Smooth muscle cell (in vitro differentiated cells): ENCODE data around the gene MYOZ3. TPM values are rescaled to one million over a fixed set of nuclear protein-coding genes. Genes with fewer than 3 reads are reported as not detected.

ENCODE experiments used
- DNase-seq: peaks from one replicate; lab custom pipeline; 2025; ENCODE audit not compliant: unreplicated experiment; lab: John Stamatoyannopoulos, UW
- H2AFZ ChIP-seq: fragments of 200-600 bp; sonication (generic); 2 replicates; pipeline ENCODE4 v1.6.0; 2016; ENCODE audit warnings: antibody characterized with exemption, low read depth, mild to moderate bottlenecking
- H3F3A ChIP-seq: fragments of 200-600 bp; sonication (generic); 2 replicates; pipeline ENCODE4 v1.6.0; 2017; ENCODE audit warnings: antibody characterized with exemption, low read depth
- H3K27ac ChIP-seq: fragments of 200-600 bp; sonication (generic); 2 replicates; pipeline ENCODE4 v1.5.1; 2016; ENCODE audit warnings: low read depth, mild to moderate bottlenecking
- H3K27me3 ChIP-seq: fragments of 200-600 bp; sonication (generic); 2 replicates; pipeline ENCODE4 v1.6.1; 2016; ENCODE audit warnings: low read depth, mild to moderate bottlenecking
- H3K36me3 ChIP-seq: fragments of 200-600 bp; sonication (generic); 2 replicates; pipeline ENCODE4 v1.5.1; 2016; ENCODE audit warnings: low read depth
- H3K4me1 ChIP-seq: fragments of 200-600 bp; sonication (generic); 2 replicates; pipeline ENCODE4 v1.5.1; 2016; ENCODE audit warnings: low read depth
- H3K4me2 ChIP-seq: fragments of 200-600 bp; sonication (generic); 2 replicates; pipeline ENCODE4 v1.6.0; 2016; ENCODE audit warnings: mild to moderate bottlenecking
- H3K4me3 ChIP-seq: fragments of 200-600 bp; sonication (generic); 2 replicates; pipeline ENCODE4 v1.5.1; 2016; ENCODE audit warnings: mild to moderate bottlenecking
- H3K79me2 ChIP-seq: fragments of 200-600 bp; sonication (generic); 2 replicates; pipeline ENCODE4 v1.6.0; 2016; ENCODE audit warnings: low read depth, mild to moderate bottlenecking
- H3K9ac ChIP-seq: fragments of 200-600 bp; sonication (generic); 2 replicates; pipeline ENCODE4 v1.6.0; 2016; ENCODE audit warnings: low read depth
- H3K9me3 ChIP-seq: fragments of 200-600 bp; sonication (generic); replicated peaks from 2 replicates; pipeline ENCODE4 v1.5.1; 2016; ENCODE audit warnings: low read depth
- H4K20me1 ChIP-seq: fragments of 200-600 bp; sonication (generic); 2 replicates; pipeline ENCODE4 v1.6.0; 2016; ENCODE audit warnings: low read depth
- WGBS: methylation state at CpG from one replicate; pipeline ENCODE4 v1.1.7; 2016; ENCODE audit warnings: low lambda C conversion rate; 5-methylcytosine and 5-hydroxymethylcytosine counted together
- polyA plus RNA-seq: library from polyadenylated mRNA; unstranded; fragments of >200 nt; fragmentation: Nextera tagmentation; extraction: Ambion mirVana; gene quantifications from 2 replicates; pipeline ENCODE4 v1.2.1, GENCODE V29; 2016
- total RNA-seq: library from RNA; depleted of rRNA; stranded (reverse); fragments of >200 nt; gene quantifications from 2 replicates; pipeline ENCODE4 v1.2.3, GENCODE V29; 2014
- TF ChIP-seq, protein P1 (sequence below): fragments of 200-600 bp; sonication (generic); IDR thresholded peaks from 2 replicates; pipeline ENCODE4 v1.5.1; 2017; ENCODE audit warnings: borderline replicate concordance, mild to moderate bottlenecking, antibody characterized with exemption; ENCODE audit not compliant: insufficient read depth, poor library complexity, severe bottlenecking

The MYOZ3 gene, protein sequence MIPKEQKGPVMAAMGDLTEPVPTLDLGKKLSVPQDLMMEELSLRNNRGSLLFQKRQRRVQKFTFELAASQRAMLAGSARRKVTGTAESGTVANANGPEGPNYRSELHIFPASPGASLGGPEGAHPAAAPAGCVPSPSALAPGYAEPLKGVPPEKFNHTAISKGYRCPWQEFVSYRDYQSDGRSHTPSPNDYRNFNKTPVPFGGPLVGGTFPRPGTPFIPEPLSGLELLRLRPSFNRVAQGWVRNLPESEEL
- 6.4 and 8.2 TPM in 2 replicates for total RNA-seq
- polyA plus RNA-seq, result 7.9 and 12.2 TPM in 2 replicates

- Histone ChIP-seq H3K27me3 (no peaks in the 10 kb centered on the region), H3F3A (peaks cover 1% of the 10 kb centered on the region), H3K4me1 (peaks cover 11% of the 10 kb centered on the region), H3K9ac (no peak within 1 kb of the TSS), H3K36me3 (no peaks in the 10 kb centered on the region), H3K4me2 (peak within 1 kb of the TSS; percentile 55), H3K9me3 (no peaks in the 10 kb centered on the region), H2AFZ (no peak within 1 kb of the TSS), H4K20me1 (peaks cover 3% of the 10 kb centered on the region), H3K4me3 (no peak within 1 kb of the TSS), H3K27ac (peak within 1 kb of the TSS; percentile 71), H3K79me2 (no peaks in the 10 kb centered on the region)
- TF ChIP-seq, protein P1, sequence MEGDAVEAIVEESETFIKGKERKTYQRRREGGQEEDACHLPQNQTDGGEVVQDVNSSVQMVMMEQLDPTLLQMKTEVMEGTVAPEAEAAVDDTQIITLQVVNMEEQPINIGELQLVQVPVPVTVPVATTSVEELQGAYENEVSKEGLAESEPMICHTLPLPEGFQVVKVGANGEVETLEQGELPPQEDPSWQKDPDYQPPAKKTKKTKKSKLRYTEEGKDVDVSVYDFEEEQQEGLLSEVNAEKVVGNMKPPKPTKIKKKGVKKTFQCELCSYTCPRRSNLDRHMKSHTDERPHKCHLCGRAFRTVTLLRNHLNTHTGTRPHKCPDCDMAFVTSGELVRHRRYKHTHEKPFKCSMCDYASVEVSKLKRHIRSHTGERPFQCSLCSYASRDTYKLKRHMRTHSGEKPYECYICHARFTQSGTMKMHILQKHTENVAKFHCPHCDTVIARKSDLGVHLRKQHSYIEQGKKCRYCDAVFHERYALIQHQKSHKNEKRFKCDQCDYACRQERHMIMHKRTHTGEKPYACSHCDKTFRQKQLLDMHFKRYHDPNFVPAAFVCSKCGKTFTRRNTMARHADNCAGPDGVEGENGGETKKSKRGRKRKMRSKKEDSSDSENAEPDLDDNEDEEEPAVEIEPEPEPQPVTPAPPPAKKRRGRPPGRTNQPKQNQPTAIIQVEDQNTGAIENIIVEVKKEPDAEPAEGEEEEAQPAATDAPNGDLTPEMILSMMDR, result no peak
- no peak for DNase-seq
- WGBS, result 76% methylated on average over 7 of the region's 7 CpGs
Measured at GRCh38 chr5:150661086-150661485, at the start of gene MYOZ3. MYOZ3 (plus strand) TSS chr5:150661251; CDS start chr5:150662942, 1,691 bp downstream.

GRCh38 chr5:150612405-150612804 lies 48.6 kb upstream of the MYOZ3 start:
- H3F3A ChIP-seq, result no peaks in the 10 kb centered on the region
- no peak overlapping the region for H3K27ac ChIP-seq
- no peaks in the 10 kb centered on the region for H4K20me1 ChIP-seq
- no peak overlapping the region for H3K9ac ChIP-seq
- no peaks in the 10 kb centered on the region for H3K36me3 ChIP-seq
- H3K4me1 ChIP-seq, result peaks cover 5% of the 10 kb centered on the region
- no peak overlapping the region for H3K4me2 ChIP-seq
- TF ChIP-seq, protein P1, result no peak
- H3K79me2 ChIP-seq, result peaks cover 3% of the 10 kb centered on the region
- no peak for DNase-seq
- H3K4me3 ChIP-seq, result no peak overlapping the region
- WGBS, result 90% methylated on average over 4 of the region's 4 CpGs
- H3K27me3 ChIP-seq, result no peaks in the 10 kb centered on the region
- no peaks in the 10 kb centered on the region for H3K9me3 ChIP-seq
- no peak overlapping the region for H2AFZ ChIP-seq

DNA sequence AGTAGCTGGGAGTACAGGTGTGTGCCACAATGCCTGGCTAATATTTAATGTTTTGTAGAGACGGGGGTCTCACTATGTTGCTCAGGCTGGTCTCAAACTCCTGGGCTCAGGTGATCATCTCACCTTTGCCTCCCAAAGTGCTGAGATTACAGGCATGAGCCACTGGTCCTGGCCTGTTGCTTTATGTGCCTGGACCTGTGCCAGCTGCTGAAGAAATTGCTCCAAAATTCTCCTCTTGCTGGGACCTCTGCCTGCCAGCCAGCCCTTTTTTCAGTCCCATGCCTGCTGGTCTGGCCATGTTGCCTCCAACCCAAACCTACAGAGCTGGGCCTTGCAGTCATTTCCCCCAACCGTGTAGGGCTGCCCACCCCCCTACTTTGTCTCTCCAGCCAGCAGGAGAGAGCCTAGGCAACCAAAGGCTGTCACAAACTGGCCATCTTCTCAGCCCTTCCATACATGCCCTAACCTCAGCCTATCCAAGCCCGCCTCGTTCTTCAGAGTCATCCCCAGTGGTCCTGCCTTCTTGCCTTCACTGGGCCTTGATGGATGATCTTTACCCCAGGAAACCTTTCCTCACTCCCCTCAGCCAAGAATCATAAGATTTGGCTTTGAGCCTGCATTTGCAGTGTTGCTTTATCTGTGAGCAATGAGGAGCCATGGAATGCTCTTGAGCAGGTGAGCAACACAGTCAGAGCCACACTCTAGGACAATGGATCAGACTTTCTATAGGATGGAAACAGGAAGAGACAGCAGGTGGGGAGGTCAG lies 48.0 kb upstream of the MYOZ3 start:
- Histone ChIP-seq H3K27me3 (no peaks in the 10 kb centered on the region), H3K79me2 (no peaks in the 10 kb centered on the region), H3K9me3 (no peaks in the 10 kb centered on the region), H3K4me3 (no peak overlapping the region), H3K27ac (no peak overlapping the region), H3F3A (no peaks in the 10 kb centered on the region), H3K4me2 (no peak overlapping the region), H3K36me3 (no peaks in the 10 kb centered on the region), H4K20me1 (no peaks in the 10 kb centered on the region), H3K9ac (no peak overlapping the region), H3K4me1 (peaks cover 5% of the 10 kb centered on the region), H2AFZ (no peak overlapping the region)
- TF ChIP-seq, protein P1, result no peak
- DNase-seq, result no peak
- 98% methylated on average over 4 of the region's 4 CpGs for WGBS
